CD4-positive, alpha-beta T cell treated with Interleukin-21 for 1 hour (primary cell): ENCODE measurements around the gene PTCRA.
A peak's percentile ranks its signal among the peaks of the same experiment; 100 is the strongest.
"Not testable (repeated sequence)": the region's sequence is repeated elsewhere in the genome, so short reads cannot be mapped to it uniquely, and the experiment has no call there.

Experiments
- DNase-seq: peaks from one replicate; pipeline ENCODE4 v3.0.0-alpha.2; 2020

Gene PTCRA

DNA sequence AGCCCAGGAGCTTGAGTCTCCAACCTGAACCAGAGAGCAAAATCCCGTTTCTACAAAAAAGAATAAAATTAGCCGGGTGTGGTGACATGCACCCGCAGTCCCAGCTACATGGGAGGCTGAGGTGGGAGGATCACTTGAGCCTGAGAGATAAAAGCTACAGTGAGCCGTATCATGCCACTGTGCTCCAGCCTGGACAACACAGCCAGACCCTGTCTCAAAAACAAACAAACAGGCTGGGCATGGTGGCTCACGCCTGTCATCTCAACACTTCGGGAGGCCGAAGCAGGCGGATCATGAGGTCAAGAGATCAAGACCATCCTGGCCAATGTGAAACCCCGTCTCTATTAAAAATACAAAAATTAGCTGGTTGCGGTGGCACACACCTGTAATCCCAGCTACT, 11.4 kb upstream of the PTCRA start:
- DNase-seq = no peak

DNA sequence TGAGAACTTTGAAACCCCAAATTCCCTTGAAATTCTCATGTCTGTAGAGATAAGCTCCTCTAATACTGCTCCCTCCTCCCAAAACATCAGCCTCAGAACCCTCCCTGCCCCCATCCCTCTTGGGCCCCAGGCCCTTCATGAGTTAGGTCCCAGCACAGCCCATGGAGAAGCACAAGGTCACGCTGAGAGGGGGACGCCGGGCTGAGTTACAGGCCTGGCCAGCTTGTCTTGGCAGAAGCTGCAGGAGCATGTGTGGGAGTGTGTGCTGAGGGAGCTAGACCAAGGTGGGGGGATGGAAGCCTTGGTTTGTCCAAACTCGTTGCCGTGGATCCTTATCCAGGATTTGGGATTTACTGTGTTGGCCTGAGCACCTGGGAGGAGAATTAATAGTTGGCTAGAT, 8.5 kb upstream of the PTCRA start:
- DNase-seq = no peak

DNA sequence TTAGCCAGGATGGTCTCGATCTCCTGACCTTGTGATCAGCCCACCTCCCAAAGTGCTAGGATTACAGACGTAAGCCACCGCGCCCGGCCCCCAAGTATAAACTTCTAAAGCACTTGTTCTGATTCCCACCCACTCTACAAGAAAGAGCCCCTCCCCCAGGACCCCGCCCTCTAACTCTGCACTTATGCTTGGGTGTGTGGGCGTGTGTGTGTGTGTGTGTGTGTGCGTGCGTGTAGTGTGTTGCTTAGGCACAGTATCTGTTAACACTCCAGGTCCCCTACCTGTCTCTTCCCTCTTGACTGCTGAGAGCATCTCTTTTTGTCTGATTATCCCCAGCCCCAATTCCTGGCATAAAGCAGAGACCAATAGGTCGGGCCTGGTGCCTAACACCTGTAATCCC, 6.0 kb upstream of the PTCRA start:
- DNase-seq = no peak

DNA sequence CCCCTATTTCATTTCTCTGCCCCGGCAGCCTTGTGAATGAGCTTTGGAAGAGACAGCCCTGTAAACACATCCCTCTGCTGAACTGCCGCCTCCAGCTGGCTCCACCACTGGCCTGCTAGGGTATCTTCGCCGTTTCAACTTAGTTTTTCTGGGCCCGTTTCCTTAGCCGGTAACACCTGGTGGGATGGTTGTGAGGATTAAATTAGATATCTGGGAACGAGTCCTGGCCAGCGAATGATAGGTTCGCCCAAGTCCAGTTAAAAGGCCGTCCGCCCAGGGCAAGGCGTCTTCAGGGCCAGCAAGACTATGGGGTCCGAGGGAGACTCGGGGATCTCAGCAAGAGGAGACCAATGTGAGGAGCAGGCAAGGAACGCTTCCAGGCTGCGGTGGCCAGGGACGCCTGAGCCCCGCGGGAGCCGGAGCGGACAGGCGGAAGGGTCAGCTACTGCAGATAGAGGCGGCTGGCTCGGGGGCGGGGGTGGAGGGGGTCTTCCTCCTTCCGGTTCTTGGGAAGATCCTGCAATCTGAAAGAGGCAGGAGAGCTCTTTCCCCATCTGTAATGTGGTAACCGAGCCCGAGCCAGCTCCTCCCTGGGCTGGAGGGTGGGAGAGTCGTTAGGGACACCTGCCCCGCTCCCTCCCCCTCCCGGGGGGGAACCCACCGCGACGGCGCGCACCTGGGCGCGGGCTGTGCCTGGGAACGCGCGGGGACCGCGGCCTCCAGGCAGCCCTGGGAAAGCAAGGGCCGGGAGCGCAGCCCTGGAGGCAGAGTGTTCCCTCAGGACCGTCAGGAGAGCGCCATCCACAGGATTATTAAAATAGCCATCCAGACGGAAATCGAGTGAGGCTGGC, 4.5 kb upstream of the PTCRA start:
- DNase-seq = no peak

- no peak for DNase-seq
Measured at GRCh38 chr6:42914546-42914945, 1.3 kb upstream of the PTCRA start.

GRCh38 chr6:42916288-42916687, 435 bp downstream of the PTCRA start:
- no peak for DNase-seq

DNA sequence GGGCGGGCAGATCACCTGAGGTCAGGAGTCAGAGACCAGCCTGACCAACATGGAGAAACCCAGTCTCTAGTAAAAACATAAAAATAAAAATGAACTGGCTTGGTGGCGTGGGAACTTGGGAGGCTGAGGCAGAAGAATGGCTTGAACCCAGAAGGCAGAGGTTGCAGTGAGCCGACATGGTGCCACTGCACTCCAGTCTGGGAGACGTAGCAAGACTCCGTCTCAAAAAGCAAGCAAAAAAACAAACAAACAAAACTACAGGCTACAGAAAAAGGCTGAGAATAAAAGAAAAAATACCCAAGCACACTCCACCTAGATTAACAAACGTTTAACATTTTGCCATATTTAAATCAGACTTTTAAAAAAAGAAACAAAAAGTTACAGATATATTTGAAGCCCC, 5.9 kb downstream of the PTCRA start:
- DNase-seq = no peak

DNA sequence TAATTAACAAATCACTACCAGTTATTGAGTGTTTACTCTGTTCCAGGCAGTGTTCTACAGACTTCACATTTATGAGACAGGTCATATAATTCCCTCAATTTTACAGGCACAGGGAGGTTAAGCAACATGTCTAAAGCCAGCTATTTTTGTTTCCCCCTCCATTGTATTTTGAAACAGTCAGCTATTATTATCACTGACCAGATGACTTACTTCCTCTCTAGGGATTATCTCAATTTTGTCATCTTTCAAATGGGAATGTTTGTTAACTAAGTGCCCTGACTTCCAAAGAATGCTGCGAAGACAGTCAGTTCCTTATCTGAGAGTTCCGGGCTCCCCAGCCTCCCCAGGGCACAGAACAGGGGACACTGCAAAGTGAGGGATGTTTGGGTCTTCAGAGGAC, 7.8 kb downstream of the PTCRA start:
- DNase-seq = no peak

DNA sequence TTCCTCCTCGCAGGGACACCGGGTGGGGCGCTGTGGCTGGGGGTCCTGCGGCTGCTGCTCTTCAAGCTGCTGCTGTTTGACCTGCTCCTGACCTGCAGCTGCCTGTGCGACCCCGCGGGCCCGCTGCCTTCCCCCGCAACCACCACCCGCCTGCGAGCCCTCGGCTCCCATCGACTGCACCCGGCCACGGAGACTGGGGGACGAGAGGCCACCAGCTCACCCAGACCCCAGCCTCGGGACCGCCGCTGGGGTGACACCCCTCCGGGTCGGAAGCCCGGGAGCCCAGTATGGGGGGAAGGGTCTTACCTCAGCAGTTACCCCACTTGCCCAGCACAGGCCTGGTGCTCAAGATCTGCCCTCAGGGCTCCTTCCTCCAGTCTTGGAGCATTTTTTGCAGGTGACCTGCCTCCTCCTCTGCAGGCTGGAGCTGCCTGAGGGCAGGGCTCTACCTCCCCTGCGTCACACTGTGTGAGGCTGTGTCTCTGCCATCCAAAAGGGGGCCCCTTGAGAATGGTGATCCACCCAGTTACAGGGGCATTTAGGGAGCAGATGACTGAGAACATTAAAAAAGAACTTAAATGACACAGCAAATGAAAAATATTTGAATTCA, 9.5 kb downstream of the PTCRA start:
- DNase-seq = no peak

GRCh38 chr6:42928986-42929820, 13.3 kb downstream of the PTCRA start, which contains the start of gene CNPY3:
CNPY3 (plus strand) TSS chr6:42929480; CDS start chr6:42929571, 91 bp downstream.
- peak; percentile 96 for DNase-seq

DNA sequence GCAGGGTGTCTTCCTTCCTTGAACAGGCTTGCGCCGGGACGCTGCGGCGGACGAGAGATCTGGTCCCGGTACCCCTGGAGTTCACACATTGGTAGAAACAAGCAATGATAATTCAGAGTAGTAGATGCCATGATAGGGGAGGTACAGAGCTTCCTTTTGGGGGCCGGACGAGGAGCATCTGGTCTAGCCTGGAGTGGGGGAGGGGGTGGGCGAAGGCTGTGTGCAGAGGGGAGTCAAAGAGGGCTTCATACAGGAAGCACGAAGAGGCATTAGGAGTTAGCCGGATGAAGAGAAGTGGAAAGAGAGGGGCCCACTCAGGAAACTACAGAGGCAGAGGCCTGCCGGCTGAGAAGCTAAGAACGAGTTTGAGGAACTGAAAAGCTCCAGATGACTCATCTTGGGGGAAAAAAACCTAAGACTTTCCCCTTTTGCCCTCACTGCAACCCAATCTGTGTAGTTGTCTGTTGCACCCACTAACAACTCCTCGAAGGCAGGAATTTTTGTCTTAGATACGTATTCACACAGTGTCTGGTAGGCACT, 14.0 kb downstream of the PTCRA start:
- DNase-seq = peak; percentile 65

- DNase-seq = no peak
Measured at GRCh38 chr6:42932412-42932811, 16.6 kb downstream of the PTCRA start.

DNA sequence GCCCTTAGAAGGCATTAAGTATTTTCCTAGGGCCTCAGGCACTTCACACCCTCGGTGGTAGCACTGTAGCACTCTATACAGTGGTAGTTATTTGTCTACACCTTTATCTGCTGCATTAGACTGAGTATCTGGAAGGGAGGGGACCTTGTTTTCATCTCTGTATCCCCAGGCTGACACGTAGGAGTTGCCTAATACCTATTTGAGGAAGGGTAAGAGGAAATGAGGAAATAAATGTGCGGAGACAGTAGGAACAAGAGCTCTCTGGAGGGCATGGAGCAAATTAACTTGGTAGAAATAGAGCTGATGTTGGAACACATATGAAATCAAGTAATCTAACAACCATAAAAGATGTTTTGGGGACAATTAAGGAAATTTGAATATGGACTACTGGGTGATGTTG, 17.4 kb downstream of the PTCRA start:
- DNase-seq = no peak

GRCh38 chr6:42935322-42935721, 19.5 kb downstream of the PTCRA start:
- DNase-seq = no peak

GRCh38 chr6:42936398-42936797, 20.5 kb downstream of the PTCRA start:
- no peak for DNase-seq

DNA sequence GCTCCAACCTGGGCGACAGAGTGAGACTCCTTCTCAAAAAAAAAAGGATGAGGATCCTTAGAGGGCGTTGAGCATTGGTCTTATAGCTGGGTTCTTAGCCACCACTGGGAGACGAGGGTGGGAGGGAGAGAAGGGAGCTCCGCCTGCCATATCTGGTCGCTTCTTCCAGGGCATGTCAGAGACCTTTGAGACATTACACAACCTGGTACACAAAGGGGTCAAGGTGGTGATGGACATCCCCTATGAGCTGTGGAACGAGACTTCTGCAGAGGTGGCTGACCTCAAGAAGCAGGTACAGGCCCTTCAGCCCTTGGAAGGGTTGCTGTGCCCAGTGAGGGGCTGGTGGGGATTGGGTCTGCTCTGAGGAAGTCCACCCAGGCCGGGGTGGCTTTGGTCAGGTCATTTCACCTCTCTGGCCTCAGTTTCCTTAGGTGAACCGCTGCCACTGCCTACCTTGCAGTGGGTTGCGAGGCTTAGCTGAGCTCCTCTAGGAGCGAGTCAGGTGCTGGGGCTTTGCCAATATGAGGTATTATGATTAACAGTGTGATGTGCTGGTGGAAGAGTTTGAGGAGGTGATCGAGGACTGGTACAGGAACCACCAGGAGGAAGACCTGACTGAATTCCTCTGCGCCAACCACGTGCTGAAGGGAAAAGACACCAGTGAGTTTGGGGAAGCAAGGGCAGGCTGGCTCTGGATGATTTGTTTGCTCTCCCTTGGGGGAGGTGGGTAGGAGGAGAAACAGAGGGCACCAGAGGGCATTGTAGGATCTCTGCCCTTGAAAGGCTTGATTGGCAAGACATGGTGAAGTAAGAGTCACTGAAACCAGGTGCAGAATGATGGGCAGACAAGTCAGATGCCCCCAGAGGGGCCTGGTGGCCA, 21.9 kb downstream of the PTCRA start:
- DNase-seq = no peak

DNA sequence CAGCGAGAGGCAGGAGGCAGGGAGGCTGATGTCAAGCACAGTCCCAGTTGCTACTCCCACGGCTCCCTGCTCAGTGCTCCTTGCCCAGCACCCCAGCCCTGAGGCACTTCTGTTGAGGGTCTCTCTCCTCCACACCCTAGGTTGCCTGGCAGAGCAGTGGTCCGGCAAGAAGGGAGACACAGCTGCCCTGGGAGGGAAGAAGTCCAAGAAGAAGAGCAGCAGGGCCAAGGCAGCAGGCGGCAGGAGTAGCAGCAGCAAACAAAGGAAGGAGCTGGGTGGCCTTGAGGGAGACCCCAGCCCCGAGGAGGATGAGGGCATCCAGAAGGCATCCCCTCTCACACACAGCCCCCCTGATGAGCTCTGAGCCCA, 22.6 kb downstream of the PTCRA start:
- DNase-seq = no peak

GRCh38 chr6:42938987-42939809, 23.3 kb downstream of the PTCRA start:
- no peak for DNase-seq

DNA sequence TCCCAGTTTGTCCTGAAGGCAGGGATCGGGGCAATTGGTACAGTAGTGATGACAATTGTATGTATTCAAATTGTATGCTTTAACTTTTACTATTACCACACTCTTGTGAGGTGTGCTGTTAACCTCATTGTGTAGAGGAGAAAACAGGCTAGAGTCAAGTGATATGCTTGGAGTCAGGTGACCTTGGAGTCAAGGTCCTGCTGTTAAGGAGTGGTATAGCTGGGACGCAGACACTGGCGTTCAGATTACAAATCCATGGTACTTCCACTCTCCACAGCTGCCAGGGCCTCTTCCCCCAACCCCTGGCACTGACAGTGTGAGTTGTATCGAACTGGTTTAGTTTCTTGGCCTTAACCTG, 23.9 kb downstream of the PTCRA start:
- DNase-seq = no peak

DNA sequence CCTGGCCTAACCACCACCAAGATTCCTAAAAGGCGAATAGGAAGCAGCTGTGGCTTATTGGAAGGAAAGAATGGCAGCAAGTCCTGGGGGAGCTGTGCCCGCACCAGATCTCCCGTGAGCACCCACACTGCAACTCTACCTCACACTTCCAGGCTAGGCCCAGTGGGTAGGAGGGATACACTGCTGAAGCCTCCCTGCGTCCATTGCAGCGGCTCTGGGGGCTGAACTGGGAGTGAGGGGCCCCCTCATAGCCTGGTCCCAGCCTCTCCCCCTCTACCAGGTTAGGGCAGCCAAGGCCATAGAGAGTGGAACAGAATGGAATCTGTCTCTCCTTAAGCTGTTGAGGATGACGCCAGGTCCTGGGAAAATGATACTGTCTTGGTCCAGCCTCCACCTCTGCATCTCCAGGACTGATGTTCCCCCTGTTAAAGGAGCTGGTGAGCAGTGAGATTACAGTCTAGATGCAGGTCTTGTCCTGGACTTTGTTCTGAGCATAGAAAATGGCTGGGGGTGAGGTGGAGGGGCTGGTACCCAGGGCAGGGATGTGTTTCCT, 24.7 kb downstream of the PTCRA start:
- no peak for DNase-seq

DNA sequence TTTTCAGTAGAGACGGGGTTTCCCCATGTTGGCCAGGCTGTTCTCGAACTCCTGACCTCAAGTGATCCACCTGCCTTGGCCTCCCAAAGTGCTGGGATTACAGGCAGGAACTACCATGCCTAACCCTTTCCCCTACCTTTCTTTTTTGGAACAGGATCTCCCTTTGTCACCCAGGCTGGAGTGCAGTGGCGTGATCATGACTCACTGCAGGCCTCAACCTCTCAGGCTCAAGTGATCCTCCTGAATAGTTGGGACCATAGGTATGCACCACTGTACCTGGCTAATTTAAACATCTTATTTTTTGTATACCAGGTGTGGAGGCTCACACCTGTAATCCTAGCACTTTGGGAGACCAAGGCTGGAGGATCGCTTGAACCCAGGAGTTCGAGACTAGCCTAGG, 25.5 kb downstream of the PTCRA start:
- not testable (repeated sequence) for DNase-seq
